Stimulated activated naive CD8-positive, alpha-beta T cell treated with anti-CD3 and anti-CD28 coated beads, Interleukin-15, Interleukin-2, amounts not matched to agents 100 U/mL and 50 U/mL, for 24 hours (primary cell): ENCODE data around the gene C2CD2L.
"Not testable (repeated sequence)": the region's sequence is repeated elsewhere in the genome, so short reads cannot be mapped to it uniquely, and the experiment has no call there.

Experiments used
- ATAC-seq: fragments of 150-1000 bp; cut with Tn5 transposase; one replicate; pipeline ENCODE4 v1.10.0; 2021
- DNase-seq: peaks from one replicate; pipeline ENCODE4 v3.0.0; 2021

Gene C2CD2L

GRCh38 chr11:119115484-119116234 lies 8.5 kb downstream of the C2CD2L start:
- peak; percentile 41 for ATAC-seq
- no peak for DNase-seq

- ATAC-seq = no peak
- no peak for DNase-seq
Measured at GRCh38 chr11:119116235-119116594, 9.1 kb downstream of the C2CD2L start.

GRCh38 chr11:119116601-119117000 lies 9.5 kb downstream of the C2CD2L start:
- DNase-seq = no peak
- no peak for ATAC-seq

GRCh38 chr11:119117004-119117706 lies 10.0 kb downstream of the C2CD2L start:
- ATAC-seq = no peak
- no peak for DNase-seq

- ATAC-seq (no peak), DNase-seq (no peak)
Measured at GRCh38 chr11:119118227-119118626, 11.1 kb downstream of the C2CD2L start.

GRCh38 chr11:119118946-119119345 lies 11.8 kb downstream of the C2CD2L start:
- DNase-seq = no peak

GRCh38 chr11:119120639-119121007 lies 13.5 kb downstream of the C2CD2L start:
- ATAC-seq = no peak
- DNase-seq = no peak

More at GRCh38 chr11:119118946-119119345, 11.8 kb downstream of the C2CD2L start:
- no peak for ATAC-seq

GRCh38 chr11:119121008-119121810 lies 14.1 kb downstream of the C2CD2L start, which contains the start of gene HINFP:
Gene HINFP (plus strand): TSS chr11:119121580. CDS start chr11:119126945, 5,365 bp downstream.
- ATAC-seq (peak; percentile 99), DNase-seq (peak; percentile 100)

- ATAC-seq = no peak
- no peak for DNase-seq
Measured at GRCh38 chr11:119121811-119122124, 14.6 kb downstream of the C2CD2L start.

- no peak for DNase-seq
- no peak for ATAC-seq
Measured at GRCh38 chr11:119125821-119126220, 18.7 kb downstream of the C2CD2L start.

GRCh38 chr11:119126675-119127268 lies 19.6 kb downstream of the C2CD2L start:
- DNase-seq (no peak), ATAC-seq (peak; percentile 49)

- DNase-seq (no peak), ATAC-seq (no peak)
Measured at GRCh38 chr11:119130662-119131061, 23.5 kb downstream of the C2CD2L start.

GRCh38 chr11:119134389-119134978 lies 27.3 kb downstream of the C2CD2L start:
- no peak for DNase-seq
- ATAC-seq = peak; percentile 36

GRCh38 chr11:119139276-119139675 lies 32.1 kb downstream of the C2CD2L start:
- not testable (repeated sequence) for ATAC-seq, DNase-seq

- ATAC-seq = no peak
- peak; percentile 29 for DNase-seq
Measured at GRCh38 chr11:119144825-119145486, 37.8 kb downstream of the C2CD2L start.

GRCh38 chr11:119145551-119145950 lies 38.4 kb downstream of the C2CD2L start:
- DNase-seq (no peak), ATAC-seq (no peak)

- ATAC-seq = no peak
- no peak for DNase-seq
Measured at GRCh38 chr11:119147604-119148333, 40.6 kb downstream of the C2CD2L start.

GRCh38 chr11:119148720-119149017 lies 41.5 kb downstream of the C2CD2L start:
- no peak for DNase-seq
- no peak for ATAC-seq

- peak; percentile 67 for ATAC-seq
- DNase-seq = peak; percentile 25
Measured at GRCh38 chr11:119149018-119149785, 42.1 kb downstream of the C2CD2L start, which contains the start of gene ABCG4. Gene ABCG4 (plus strand): TSS chr11:119149052. CDS start chr11:119149966, 914 bp downstream.

GRCh38 chr11:119149786-119150275 lies 42.7 kb downstream of the C2CD2L start:
- DNase-seq (no peak), ATAC-seq (no peak)
